HG02840 (cell line): ENCODE data around the gene MMP13.
"Not testable (repeated sequence)": the region's sequence is repeated elsewhere in the genome, so short reads cannot be mapped to it uniquely, and the experiment has no call there.

Source experiments
- ATAC-seq: cut with Tn5 transposase; IDR thresholded peaks from one replicate; pipeline ENCODE4 v1.9.1; 2021; ENCODE audit warnings: mild to moderate bottlenecking, moderate library complexity, moderate number of reproducible peaks; ENCODE audit not compliant: unreplicated experiment, low FRiP score

Gene MMP13

GRCh38 chr11:102905848-102906247, 49.7 kb downstream of the MMP13 start:
- not testable (repeated sequence) for ATAC-seq

- not testable (repeated sequence) for ATAC-seq
These were observed 51.6 kb downstream of the MMP13 start for GRCh38 chr11:102903895-102904294.

GRCh38 chr11:102900346-102900745, 55.2 kb downstream of the MMP13 start:
- ATAC-seq = no peak
